GM19463 (cell line): ENCODE results near the gene EPHA2.
"Not testable (repeated sequence)": the region's sequence is repeated elsewhere in the genome, so short reads cannot be mapped to it uniquely, and the experiment has no call there.

ENCODE experiments used
- ATAC-seq: cut with Tn5 transposase; IDR thresholded peaks from one replicate; pipeline ENCODE4 v1.9.1; 2021; ENCODE audit warnings: mild to moderate bottlenecking, moderate library complexity; ENCODE audit not compliant: unreplicated experiment

EPHA2 gene

GRCh38 chr1:16155537-16156410 lies at the start of gene EPHA2:
Gene EPHA2 (minus strand): TSS chr1:16156069. CDS start chr1:16155932, 137 bp downstream.
- ATAC-seq = no peak

- ATAC-seq = no peak
Measured at GRCh38 chr1:16205334-16205671, 49.4 kb upstream of the EPHA2 start.

- no peak for ATAC-seq
Measured at GRCh38 chr1:16204634-16205333, 48.9 kb upstream of the EPHA2 start.

GRCh38 chr1:16204216-16204615 lies 48.3 kb upstream of the EPHA2 start:
- ATAC-seq = no peak

- ATAC-seq = no peak
Measured at GRCh38 chr1:16203550-16203949, 47.7 kb upstream of the EPHA2 start.

GRCh38 chr1:16202281-16203210 lies 46.7 kb upstream of the EPHA2 start:
- no peak for ATAC-seq

GRCh38 chr1:16199700-16200099 lies 43.8 kb upstream of the EPHA2 start:
- no peak for ATAC-seq

- no peak for ATAC-seq
Measured at GRCh38 chr1:16199157-16199501, 43.3 kb upstream of the EPHA2 start.

- no peak for ATAC-seq
Measured at GRCh38 chr1:16198444-16199156, 42.7 kb upstream of the EPHA2 start.

- ATAC-seq = no peak
Measured at GRCh38 chr1:16196874-16197273, 41.0 kb upstream of the EPHA2 start.

- ATAC-seq = not testable (repeated sequence)
Measured at GRCh38 chr1:16196139-16196538, 40.3 kb upstream of the EPHA2 start.

- no peak for ATAC-seq
Measured at GRCh38 chr1:16195518-16195905, 39.6 kb upstream of the EPHA2 start.

- no peak for ATAC-seq
Measured at GRCh38 chr1:16191916-16192546, 36.2 kb upstream of the EPHA2 start.

GRCh38 chr1:16191309-16191708 lies 35.4 kb upstream of the EPHA2 start:
- ATAC-seq = no peak

GRCh38 chr1:16189921-16190621 lies 34.2 kb upstream of the EPHA2 start:
- no peak for ATAC-seq

- ATAC-seq = no peak
Measured at GRCh38 chr1:16189003-16189402, 33.1 kb upstream of the EPHA2 start.

GRCh38 chr1:16187748-16188401 lies 32.0 kb upstream of the EPHA2 start:
- no peak for ATAC-seq

- ATAC-seq = no peak
Measured at GRCh38 chr1:16186655-16187235, 30.9 kb upstream of the EPHA2 start.
